HFF-Myc (cell line): ENCODE results near the gene DNAAF5.

Experiments
- DNase-seq: peaks from one replicate; pipeline ENCODE4 v3.0.0-alpha.2; 2011; ENCODE audit warnings: low read depth; ENCODE audit errors: extremely low read depth
- H3K4me3 ChIP-seq: replicated peaks from 2 replicates; pipeline ENCODE4 v1.5.1; 2011; ENCODE audit warnings: low read depth, mild to moderate bottlenecking, control low read depth, low read length
- TF ChIP-seq, protein P1 (sequence below): IDR thresholded peaks from 2 replicates; pipeline ENCODE4 v1.5.1; 2012; ENCODE audit warnings: mild to moderate bottlenecking, low read depth, low read length, control low read depth; ENCODE audit errors: missing control alignments

Gene DNAAF5

GRCh38 chr7:707296-708000 is 19.1 kb upstream of the DNAAF5 start:
- no peak for DNase-seq
- H3K4me3 ChIP-seq: no peak overlapping the region
- TF ChIP-seq, protein P1, sequence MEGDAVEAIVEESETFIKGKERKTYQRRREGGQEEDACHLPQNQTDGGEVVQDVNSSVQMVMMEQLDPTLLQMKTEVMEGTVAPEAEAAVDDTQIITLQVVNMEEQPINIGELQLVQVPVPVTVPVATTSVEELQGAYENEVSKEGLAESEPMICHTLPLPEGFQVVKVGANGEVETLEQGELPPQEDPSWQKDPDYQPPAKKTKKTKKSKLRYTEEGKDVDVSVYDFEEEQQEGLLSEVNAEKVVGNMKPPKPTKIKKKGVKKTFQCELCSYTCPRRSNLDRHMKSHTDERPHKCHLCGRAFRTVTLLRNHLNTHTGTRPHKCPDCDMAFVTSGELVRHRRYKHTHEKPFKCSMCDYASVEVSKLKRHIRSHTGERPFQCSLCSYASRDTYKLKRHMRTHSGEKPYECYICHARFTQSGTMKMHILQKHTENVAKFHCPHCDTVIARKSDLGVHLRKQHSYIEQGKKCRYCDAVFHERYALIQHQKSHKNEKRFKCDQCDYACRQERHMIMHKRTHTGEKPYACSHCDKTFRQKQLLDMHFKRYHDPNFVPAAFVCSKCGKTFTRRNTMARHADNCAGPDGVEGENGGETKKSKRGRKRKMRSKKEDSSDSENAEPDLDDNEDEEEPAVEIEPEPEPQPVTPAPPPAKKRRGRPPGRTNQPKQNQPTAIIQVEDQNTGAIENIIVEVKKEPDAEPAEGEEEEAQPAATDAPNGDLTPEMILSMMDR: no peak

GRCh38 chr7:710161-710560 is 16.3 kb upstream of the DNAAF5 start:
- H3K4me3 ChIP-seq: no peak overlapping the region
- no peak for DNase-seq
- TF ChIP-seq, protein P1: no peak

GRCh38 chr7:711093-711921 is 15.2 kb upstream of the DNAAF5 start:
- no peak overlapping the region for H3K4me3 ChIP-seq
- no peak for DNase-seq

DNA sequence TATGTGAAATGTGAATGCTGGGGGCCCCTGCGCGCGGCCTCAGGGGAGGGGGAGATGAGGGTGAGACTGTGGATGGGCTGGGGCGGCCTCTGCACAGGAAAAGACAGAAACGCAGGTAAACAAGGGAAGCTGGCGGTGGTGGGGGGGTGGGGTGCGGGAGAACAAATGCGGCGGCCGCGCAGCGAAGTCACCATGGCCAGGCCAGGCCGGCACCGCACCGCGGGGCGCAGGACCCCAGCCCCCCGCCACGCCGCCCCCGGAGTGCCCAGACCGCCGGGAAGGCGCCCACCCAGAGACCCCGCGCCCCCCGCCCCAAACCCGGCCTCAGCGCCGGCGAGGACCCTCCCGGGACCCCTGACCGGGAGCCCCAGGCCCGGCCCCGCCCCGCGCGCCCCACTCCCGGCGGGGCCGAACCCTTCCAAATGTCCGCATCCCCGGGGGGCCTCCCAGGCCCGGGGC is 14.5 kb upstream of the DNAAF5 start:
- peak overlapping the region; percentile 15; the same call in 1 of the 2 replicates for H3K4me3 ChIP-seq
- TF ChIP-seq, protein P1: no peak
- no peak for DNase-seq

More at GRCh38 chr7:711093-711921, 15.2 kb upstream of the DNAAF5 start:
- TF ChIP-seq, protein P1: no peak

DNA sequence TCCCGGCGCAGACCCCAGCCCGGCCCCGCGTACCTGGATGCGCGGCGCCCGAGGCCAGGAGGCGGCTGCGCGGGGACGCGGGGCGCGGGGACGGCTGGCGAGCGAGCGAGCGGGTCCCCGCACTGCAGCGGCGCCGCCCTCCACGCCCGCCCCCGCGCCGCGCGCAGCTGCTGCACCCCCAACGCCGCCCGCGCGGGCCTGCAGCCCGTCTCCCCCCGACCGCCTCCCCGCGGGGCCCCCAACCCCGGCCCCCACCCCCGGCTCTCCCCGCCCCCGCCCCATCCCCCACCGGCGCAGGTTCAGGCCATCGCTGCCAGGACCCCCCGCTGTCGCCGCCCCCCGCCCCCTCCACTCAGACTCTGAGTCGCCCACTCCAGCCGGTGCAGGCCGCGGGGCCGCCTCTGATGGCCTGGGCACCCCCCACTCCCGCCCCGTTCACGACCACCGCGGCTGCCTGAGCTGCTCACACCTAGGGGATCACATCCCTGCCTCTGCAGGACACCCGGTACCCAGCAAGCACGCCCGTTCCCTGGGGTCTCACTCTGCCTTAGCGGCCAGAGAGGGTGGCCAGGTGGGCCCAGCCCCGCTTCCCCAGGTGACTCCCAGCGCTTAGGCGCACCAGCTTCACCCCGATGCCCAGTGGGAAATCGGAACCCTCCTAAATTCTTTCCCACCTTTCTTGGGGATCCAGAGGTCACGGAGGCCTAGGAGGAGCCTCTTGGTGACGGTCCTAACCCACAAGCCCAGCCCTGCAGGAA is 13.9 kb upstream of the DNAAF5 start:
- H3K4me3 ChIP-seq: peak overlapping the region; percentile 15; the same call in 1 of the 2 replicates
- TF ChIP-seq, protein P1: no peak
- no peak for DNase-seq

DNA sequence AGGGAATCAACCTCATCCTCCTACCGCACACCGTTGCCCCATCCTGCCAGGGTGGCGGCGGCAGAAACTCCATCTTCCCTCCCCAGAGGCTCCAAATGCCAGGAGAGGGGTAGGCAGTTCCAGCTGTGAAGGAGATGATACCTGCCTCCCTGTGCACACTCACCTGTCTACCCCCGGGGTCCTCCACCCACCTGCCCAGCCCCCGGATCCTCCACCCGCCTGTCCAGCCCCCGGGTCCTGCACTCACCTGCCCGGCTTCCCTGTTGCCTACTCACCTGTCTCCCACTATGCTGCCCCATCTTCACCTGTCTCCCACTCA is 13.4 kb upstream of the DNAAF5 start:
- H3K4me3 ChIP-seq: no peak overlapping the region
- TF ChIP-seq, protein P1: no peak
- DNase-seq: no peak
